Liver (tissue), 9 donors: ENCODE measurements around the gene CD276. TPM values are rescaled to one million over a fixed set of nuclear protein-coding genes. Genes with fewer than 3 reads are reported as not detected.

Experiments used
- DNase-seq: peaks from one replicate; pipeline ENCODE4 v3.0.0-alpha.2; 2017; ENCODE audit warnings: low spot score
- H3K27ac ChIP-seq, 2 donors: one replicate each; pipeline ENCODE4 v1.7.0; 2013; ENCODE audit warnings: inconsistent platforms in 2 of 2, low read length in 2 of 2, control low read depth in 1 of 2, low read depth in 1 of 2, mild to moderate bottlenecking in 1 of 2
- H3K27me3 ChIP-seq, 4 donors: one replicate each; pipeline versions ENCODE4 v1.6.1 to v1.7.0; 2013; ENCODE audit warnings: low read length in 3 of 4, inconsistent platforms in 1 of 4, mild to moderate bottlenecking in 1 of 4, moderate library complexity in 1 of 4; ENCODE audit not compliant: control insufficient read depth in 4 of 4, insufficient read depth in 4 of 4
- H3K36me3 ChIP-seq, 4 donors: one replicate each; pipeline versions ENCODE4 v1.6.1 to v1.7.0; 2013; ENCODE audit warnings: low read length in 3 of 4, mild to moderate bottlenecking in 3 of 4, low read depth in 1 of 4, moderate library complexity in 1 of 4; ENCODE audit not compliant: control insufficient read depth in 4 of 4, insufficient read depth in 3 of 4
- H3K4me1 ChIP-seq, 4 donors: one replicate each; pipeline versions ENCODE4 v1.6.1 to v1.7.0; 2013; ENCODE audit warnings: low read length in 3 of 4, mild to moderate bottlenecking in 3 of 4, moderate library complexity in 1 of 4; ENCODE audit not compliant: control insufficient read depth in 4 of 4, insufficient read depth in 4 of 4
- H3K4me3 ChIP-seq, 3 donors: one replicate each; pipeline versions ENCODE4 v1.6.1 to v1.7.0; 2013; ENCODE audit warnings: low read length in 3 of 3, control low read depth in 1 of 3, low read depth in 1 of 3, mild to moderate bottlenecking in 1 of 3
- H3K9ac ChIP-seq, 2 donors: one replicate each; pipeline ENCODE4 v1.7.0; 2013; ENCODE audit warnings: low read length in 2 of 2, mild to moderate bottlenecking in 2 of 2, moderate library complexity in 2 of 2, control low read depth in 1 of 2, low read depth in 1 of 2
- H3K9me3 ChIP-seq, 4 donors: one replicate each; pipeline versions ENCODE4 v1.6.1 to v1.7.0; 2013; ENCODE audit warnings: low read length in 3 of 4; ENCODE audit not compliant: control insufficient read depth in 4 of 4
- ATF3 ChIP-seq: IDR thresholded peaks from 2 replicates; pipeline ENCODE4 v1.6.1; 2016; ENCODE audit warnings: antibody characterized with exemption
- CTCF ChIP-seq: fragments of 150-350 bp; IDR thresholded peaks from 2 replicates; pipeline ENCODE4 v1.5.1; 2017; ENCODE audit warnings: improper control_type of control experiment, low read depth, low read length; ENCODE audit not compliant: missing input control
- EGR1 ChIP-seq, 2 donors: IDR thresholded peaks; 2 replicates each; pipeline ENCODE4 v1.6.1; 2016 to 2018; ENCODE audit warnings: antibody characterized with exemption in 2 of 2, low read depth in 2 of 2
- FOXA1 ChIP-seq: IDR thresholded peaks from 2 replicates; pipeline ENCODE4 v1.6.1; 2016; ENCODE audit warnings: antibody characterized with exemption
- FOXA2 ChIP-seq: IDR thresholded peaks from 2 replicates; pipeline ENCODE4 v1.6.1; 2016; ENCODE audit warnings: antibody characterized with exemption
- GABPA ChIP-seq, 2 donors: IDR thresholded peaks in 1 of 2; conservative IDR thresholded peaks in 1 of 2; 2 replicates each; pipeline ENCODE4 v1.6.1; 2016; ENCODE audit warnings: antibody characterized with exemption in 2 of 2, mild to moderate bottlenecking in 1 of 2, moderate library complexity in 1 of 2
- HNF4G ChIP-seq: IDR thresholded peaks from 2 replicates; pipeline ENCODE4 v1.6.1; 2016; ENCODE audit warnings: antibody characterized with exemption
- JUND ChIP-seq, 2 donors: IDR thresholded peaks; 2 replicates each; pipeline ENCODE4 v1.6.1; 2016; ENCODE audit warnings: antibody characterized with exemption in 2 of 2
- MAX ChIP-seq: IDR thresholded peaks from 2 replicates; pipeline ENCODE4 v1.6.1; 2016; ENCODE audit warnings: antibody characterized with exemption
- RAD21 ChIP-seq, 2 donors: IDR thresholded peaks; 2 replicates each; pipeline ENCODE4 v1.6.1; 2016; ENCODE audit warnings: antibody characterized with exemption in 2 of 2, mild to moderate bottlenecking in 2 of 2
- REST ChIP-seq: IDR thresholded peaks from 2 replicates; pipeline ENCODE4 v1.6.1; 2016; ENCODE audit warnings: antibody characterized with exemption, mild to moderate bottlenecking
- RXRA ChIP-seq, 2 donors: IDR thresholded peaks; 2 replicates each; pipeline ENCODE4 v1.6.1; 2017 to 2018; ENCODE audit warnings: antibody characterized with exemption in 2 of 2, mild to moderate bottlenecking in 1 of 2
- TAF1 ChIP-seq: conservative IDR thresholded peaks from 2 replicates; pipeline ENCODE4 v1.6.1; 2016; ENCODE audit warnings: antibody characterized with exemption, mild to moderate bottlenecking
- YY1 ChIP-seq: IDR thresholded peaks from 2 replicates; pipeline ENCODE4 v1.6.1; 2016; ENCODE audit warnings: antibody characterized with exemption, mild to moderate bottlenecking
- ZBTB33 ChIP-seq: IDR thresholded peaks from 2 replicates; pipeline ENCODE4 v1.6.1; 2016; ENCODE audit warnings: antibody characterized with exemption
- WGBS: extraction: QIAGEN DNeasy Blood & Tissue Kit; methylation state at CpG from one replicate; pipeline ENCODE4 v1.1.7; 2013; 5-methylcytosine and 5-hydroxymethylcytosine counted together
- polyA plus RNA-seq, 2 donors: library from polyadenylated mRNA; stranded (reverse) in 1 of 2; unstranded in 1 of 2; fragments of 200-250 nt in 1 of 2; fragments of >200 nt in 1 of 2; fragmentation: Nextera tagmentation in 1 of 2; extraction: Ambion mirVana in 1 of 2; gene quantifications; one replicate each; pipeline versions ENCODE4 v1.2.1 to v1.2.3, GENCODE V29; 2013 to 2015
- total RNA-seq, 2 donors: library from RNA; depleted of rRNA; stranded (reverse); fragments of >200 nt; gene quantifications; one replicate each; pipeline ENCODE4 v1.2.3, GENCODE V29; 2014
- donor health status: healthy.
- donor health status: healthy.
- donor health status: healthy.
- donor health status: healthy.
- donor health status: healthy.

CD276 gene
- total and polyA plus RNA-seq, 4 donors, result 12.9 to 37.9 (median 25.1) TPM

- no peaks in the 10 kb centered on the region for H3K9me3 ChIP-seq
- H3K4me3 ChIP-seq, result peak overlapping the region in 1 of 3 donors; percentile 57
- no peaks in the 10 kb centered on the region for H3K36me3 ChIP-seq
- H3K27me3 ChIP-seq, result peaks cover 0 to 7% (median 4%) of the 10 kb centered on the region in 4 donors
- peaks cover 4 to 9% (median 4%) of the 10 kb centered on the region in 4 donors for H3K4me1 ChIP-seq
- no peak overlapping the region for H3K27ac ChIP-seq
- H3K9ac ChIP-seq, result no peak overlapping the region
- WGBS, result 2% methylated on average over 56 of the region's 56 CpGs
- no peak for DNase-seq
- TF ChIP-seq ATF3 (no peak), RXRA (IDR thresholded peaks at IDR 0.05) (no peak), GABPA (IDR thresholded peaks at IDR 0.05 in 1 of 2, conservative IDR thresholded peaks at IDR 0.05 in 1 of 2) (no peak), CTCF (no peak), REST (no peak), FOXA1 (no peak), EGR1 (IDR thresholded peaks at IDR 0.05; ENCODE audit: low read depth in 2 of 2) (no peak), YY1 (no peak), TAF1 (no peak), ZBTB33 (no peak), FOXA2 (no peak), HNF4G (no peak), MAX (no peak)
Measured at GRCh38 chr15:73752806-73753193, 68.6 kb downstream of the CD276 start.

GRCh38 chr15:73753250-73754130 lies 69.3 kb downstream of the CD276 start, which contains the start of gene INSYN1:
Gene INSYN1, minus strand, starts transcription at chr15:73753351. Its CDS starts 2,221 bp downstream, at chr15:73751130.
- no peak within 1 kb of the TSS for H3K27ac ChIP-seq
- no peak for DNase-seq
- peaks cover 0 to 7% (median 6%) of the 10 kb centered on the region in 4 donors for H3K27me3 ChIP-seq
- no peaks in the 10 kb centered on the region for H3K9me3 ChIP-seq
- H3K4me1 ChIP-seq, result peaks cover 4 to 9% (median 4%) of the 10 kb centered on the region in 4 donors
- WGBS, result 19% methylated on average over 44 of the region's 44 CpGs
- TF ChIP-seq RXRA (IDR thresholded peaks at IDR 0.05) (no peak), RAD21 (IDR thresholded peaks at IDR 0.05) (no peak), JUND (IDR thresholded peaks at IDR 0.05) (no peak)
- no peak within 1 kb of the TSS for H3K9ac ChIP-seq
- no peaks in the 10 kb centered on the region for H3K36me3 ChIP-seq
- peak within 1 kb of the TSS in 1 of 3 donors; percentile 57 for H3K4me3 ChIP-seq
